Smooth muscle cell (in vitro differentiated cells): ENCODE results near the gene MYH15. TPM values are rescaled to one million over a fixed set of nuclear protein-coding genes. Genes with fewer than 3 reads are reported as not detected.
A peak's percentile ranks its signal among the peaks of the same experiment; 100 is the strongest.

ENCODE experiments used
- DNase-seq: peaks from one replicate; lab custom pipeline; 2025; ENCODE audit not compliant: unreplicated experiment; lab: John Stamatoyannopoulos, UW
- H2AFZ ChIP-seq: fragments of 200-600 bp; sonication (generic); 2 replicates; pipeline ENCODE4 v1.6.0; 2016; ENCODE audit warnings: antibody characterized with exemption, low read depth, mild to moderate bottlenecking
- H3F3A ChIP-seq: fragments of 200-600 bp; sonication (generic); 2 replicates; pipeline ENCODE4 v1.6.0; 2017; ENCODE audit warnings: antibody characterized with exemption, low read depth
- H3K27ac ChIP-seq: fragments of 200-600 bp; sonication (generic); 2 replicates; pipeline ENCODE4 v1.5.1; 2016; ENCODE audit warnings: low read depth, mild to moderate bottlenecking
- H3K27me3 ChIP-seq: fragments of 200-600 bp; sonication (generic); 2 replicates; pipeline ENCODE4 v1.6.1; 2016; ENCODE audit warnings: low read depth, mild to moderate bottlenecking
- H3K36me3 ChIP-seq: fragments of 200-600 bp; sonication (generic); 2 replicates; pipeline ENCODE4 v1.5.1; 2016; ENCODE audit warnings: low read depth
- H3K4me1 ChIP-seq: fragments of 200-600 bp; sonication (generic); 2 replicates; pipeline ENCODE4 v1.5.1; 2016; ENCODE audit warnings: low read depth
- H3K4me2 ChIP-seq: fragments of 200-600 bp; sonication (generic); 2 replicates; pipeline ENCODE4 v1.6.0; 2016; ENCODE audit warnings: mild to moderate bottlenecking
- H3K4me3 ChIP-seq: fragments of 200-600 bp; sonication (generic); 2 replicates; pipeline ENCODE4 v1.5.1; 2016; ENCODE audit warnings: mild to moderate bottlenecking
- H3K79me2 ChIP-seq: fragments of 200-600 bp; sonication (generic); 2 replicates; pipeline ENCODE4 v1.6.0; 2016; ENCODE audit warnings: low read depth, mild to moderate bottlenecking
- H3K9ac ChIP-seq: fragments of 200-600 bp; sonication (generic); 2 replicates; pipeline ENCODE4 v1.6.0; 2016; ENCODE audit warnings: low read depth
- H3K9me3 ChIP-seq: fragments of 200-600 bp; sonication (generic); replicated peaks from 2 replicates; pipeline ENCODE4 v1.5.1; 2016; ENCODE audit warnings: low read depth
- H4K20me1 ChIP-seq: fragments of 200-600 bp; sonication (generic); 2 replicates; pipeline ENCODE4 v1.6.0; 2016; ENCODE audit warnings: low read depth
- CTCF ChIP-seq: fragments of 200-600 bp; sonication (generic); IDR thresholded peaks from 2 replicates; pipeline ENCODE4 v1.5.1; 2017; ENCODE audit warnings: borderline replicate concordance, mild to moderate bottlenecking, antibody characterized with exemption; ENCODE audit not compliant: insufficient read depth, poor library complexity, severe bottlenecking
- WGBS: methylation state at CpG from one replicate; pipeline ENCODE4 v1.1.7; 2016; ENCODE audit warnings: low lambda C conversion rate; 5-methylcytosine and 5-hydroxymethylcytosine counted together
- polyA plus RNA-seq: library from polyadenylated mRNA; unstranded; fragments of >200 nt; fragmentation: Nextera tagmentation; extraction: Ambion mirVana; gene quantifications from 2 replicates; pipeline ENCODE4 v1.2.1, GENCODE V29; 2016
- total RNA-seq: library from RNA; depleted of rRNA; stranded (reverse); fragments of >200 nt; gene quantifications from 2 replicates; pipeline ENCODE4 v1.2.3, GENCODE V29; 2014

The MYH15 gene
- total and polyA plus RNA-seq, 2 experiments from 2014 or later = 0.18 TPM; not detected in 1

GRCh38 chr3:108469126-108469525 lies 41.3 kb downstream of the MYH15 start:
- no peaks in the 10 kb centered on the region for H3K9me3 ChIP-seq
- H3K36me3 ChIP-seq = no peaks in the 10 kb centered on the region
- peaks cover 6% of the 10 kb centered on the region for H3F3A ChIP-seq
- no peak overlapping the region for H3K4me3 ChIP-seq
- no peaks in the 10 kb centered on the region for H3K27me3 ChIP-seq
- H2AFZ ChIP-seq = no peak overlapping the region
- H3K4me2 ChIP-seq = no peak overlapping the region
- H3K9ac ChIP-seq = no peak overlapping the region
- peaks cover 17% of the 10 kb centered on the region for H3K4me1 ChIP-seq
- DNase-seq = no peak
- H4K20me1 ChIP-seq = no peaks in the 10 kb centered on the region
- no peak for TF ChIP-seq CTCF
- H3K27ac ChIP-seq = no peak overlapping the region
- 88% methylated on average over 5 of the region's 5 CpGs for WGBS
- no peaks in the 10 kb centered on the region for H3K79me2 ChIP-seq

DNA sequence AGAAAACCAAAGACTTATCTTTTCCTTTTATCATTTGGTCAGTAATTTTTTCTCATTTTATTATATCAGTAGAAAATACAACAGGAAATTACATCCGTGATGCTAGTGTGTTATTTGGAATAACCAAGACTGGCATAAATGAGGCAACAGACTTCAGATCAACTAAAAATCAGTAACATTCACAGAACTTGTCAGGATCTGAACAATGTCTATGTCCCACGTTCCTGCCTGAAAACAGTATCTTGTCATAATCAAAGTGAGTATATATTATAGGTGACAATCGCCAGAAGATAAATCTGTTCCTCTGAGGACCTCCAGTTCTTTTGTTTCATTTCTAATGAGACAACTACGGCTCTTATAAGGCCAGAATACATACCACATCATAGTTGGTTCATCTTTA lies 41.8 kb downstream of the MYH15 start:
- no peak for TF ChIP-seq CTCF

GRCh38 chr3:108462899-108463298 lies 47.5 kb downstream of the MYH15 start:
- Histone ChIP-seq H3K27me3 (no peaks in the 10 kb centered on the region), H3K79me2 (no peaks in the 10 kb centered on the region), H2AFZ (no peak overlapping the region), H3K4me2 (no peak overlapping the region), H3K4me3 (no peak overlapping the region), H3K9me3 (no peaks in the 10 kb centered on the region), H3F3A (peaks cover 7% of the 10 kb centered on the region), H4K20me1 (no peaks in the 10 kb centered on the region), H3K4me1 (peaks cover 5% of the 10 kb centered on the region), H3K36me3 (no peaks in the 10 kb centered on the region), H3K9ac (no peak overlapping the region), H3K27ac (no peak overlapping the region)
- 20% methylated on average over 2 of the region's 2 CpGs for WGBS
- TF ChIP-seq CTCF = no peak
- no peak for DNase-seq

More for the DNA sequence above, 41.8 kb downstream of the MYH15 start:
- DNase-seq = no peak
- H3K36me3 ChIP-seq = no peaks in the 10 kb centered on the region
- no peak overlapping the region for H3K9ac ChIP-seq
- H3K4me1 ChIP-seq = peaks cover 17% of the 10 kb centered on the region
- H3K79me2 ChIP-seq = no peaks in the 10 kb centered on the region
- no peak overlapping the region for H3K27ac ChIP-seq
- no peak overlapping the region for H3K4me2 ChIP-seq
- H2AFZ ChIP-seq = no peak overlapping the region
- H3K4me3 ChIP-seq = no peak overlapping the region
- no peaks in the 10 kb centered on the region for H4K20me1 ChIP-seq
- WGBS = 67% methylated on average over 4 of the region's 4 CpGs
- peaks cover 6% of the 10 kb centered on the region for H3F3A ChIP-seq
- no peaks in the 10 kb centered on the region for H3K9me3 ChIP-seq
- no peaks in the 10 kb centered on the region for H3K27me3 ChIP-seq

DNA sequence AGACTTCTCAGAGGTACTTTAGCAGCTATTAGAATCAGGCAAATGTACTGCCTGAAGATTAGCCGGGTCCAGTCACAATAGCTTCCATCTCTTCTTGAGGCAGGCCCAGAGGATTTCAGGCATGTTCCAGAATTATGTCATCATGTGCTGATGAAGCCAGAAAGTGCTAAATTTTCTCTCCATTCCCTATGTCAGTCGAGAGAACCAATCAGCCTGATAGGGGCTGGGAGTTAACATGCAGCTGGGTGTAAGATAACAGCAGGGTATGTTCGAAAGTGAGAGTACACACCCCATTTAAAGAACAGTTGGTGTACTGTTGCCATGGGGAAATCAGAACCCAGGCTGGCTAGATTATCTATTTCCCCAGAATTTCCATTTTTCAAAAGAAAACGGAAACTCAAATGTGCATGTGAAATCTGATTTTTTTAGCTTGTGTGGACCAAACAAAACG lies 48.7 kb downstream of the MYH15 start:
- Histone ChIP-seq H3F3A (peaks cover 7% of the 10 kb centered on the region), H3K9me3 (no peaks in the 10 kb centered on the region), H3K4me3 (no peak overlapping the region), H3K4me1 (peaks cover 5% of the 10 kb centered on the region), H3K27ac (no peak overlapping the region), H4K20me1 (no peaks in the 10 kb centered on the region), H3K27me3 (no peaks in the 10 kb centered on the region), H3K79me2 (no peaks in the 10 kb centered on the region), H2AFZ (peak overlapping the region; percentile 76), H3K36me3 (no peaks in the 10 kb centered on the region), H3K9ac (no peak overlapping the region), H3K4me2 (no peak overlapping the region)
- DNase-seq = no peak
- TF ChIP-seq CTCF = no peak
- 47% methylated on average over 5 of the region's 5 CpGs for WGBS
